HFF-Myc (cell line): ENCODE data around the gene CAPZA1.
A peak's percentile ranks its signal among the peaks of the same experiment; 100 is the strongest.

ENCODE experiments used
- DNase-seq: peaks from one replicate; pipeline ENCODE4 v3.0.0-alpha.2; 2011; ENCODE audit warnings: low read depth; ENCODE audit errors: extremely low read depth
- H3K4me3 ChIP-seq: replicated peaks from 2 replicates; pipeline ENCODE4 v1.5.1; 2011; ENCODE audit warnings: low read depth, mild to moderate bottlenecking, control low read depth, low read length
- CTCF ChIP-seq: IDR thresholded peaks from 2 replicates; pipeline ENCODE4 v1.5.1; 2012; ENCODE audit warnings: mild to moderate bottlenecking, low read depth, low read length, control low read depth; ENCODE audit errors: missing control alignments

The CAPZA1 gene

DNA sequence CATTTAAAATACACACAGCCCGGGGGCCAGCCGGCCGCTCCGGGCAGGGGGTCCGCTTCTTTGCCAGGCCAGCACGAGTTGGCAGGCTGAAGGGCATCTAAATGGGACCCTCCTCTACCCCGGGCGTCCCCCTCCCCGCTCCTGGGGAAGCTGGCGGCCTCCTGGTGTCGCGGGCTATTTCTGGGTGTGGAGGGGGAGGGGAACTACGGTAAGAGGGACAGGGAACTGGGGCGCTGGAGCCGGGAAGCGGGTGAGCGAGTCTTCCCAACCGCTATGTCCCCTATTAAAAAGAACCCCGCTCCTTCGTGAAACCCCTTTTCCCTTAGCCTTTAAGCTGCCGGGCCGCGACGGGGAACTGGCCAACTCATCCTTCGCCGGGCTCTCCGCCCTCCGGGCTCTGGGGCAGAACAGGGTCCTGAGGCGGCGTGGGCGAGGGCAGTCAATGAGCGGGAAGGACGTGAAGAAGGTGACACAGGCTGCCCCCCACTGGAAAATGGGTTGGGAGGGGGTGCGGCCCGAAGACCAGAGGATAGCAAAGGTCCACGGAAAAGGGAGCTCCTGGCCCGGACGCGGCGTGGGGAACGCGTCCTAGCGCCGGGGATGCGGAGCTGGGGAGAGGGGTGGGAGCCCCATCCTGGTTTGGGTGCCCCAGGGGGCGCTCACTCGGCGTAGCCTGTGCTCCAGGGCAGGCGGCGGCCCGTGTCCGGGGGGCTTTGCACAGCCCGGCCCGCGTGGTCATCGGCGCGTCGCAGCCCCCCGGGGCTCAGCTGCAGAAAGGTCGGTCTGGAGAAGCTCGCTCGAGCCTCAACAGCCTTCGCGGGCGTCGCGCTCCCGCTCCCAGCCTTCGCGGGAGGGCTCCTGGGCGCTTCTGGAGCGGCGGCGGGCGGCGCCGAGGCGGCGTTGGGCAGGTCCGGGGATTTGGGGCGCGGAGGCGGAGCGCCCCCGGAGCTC, 95.0 kb downstream of the CAPZA1 start:
- DNase-seq, result no peak
- peak; percentile 4 for TF ChIP-seq CTCF
- peak overlapping the region; percentile 55 for H3K4me3 ChIP-seq

GRCh38 chr1:112715264-112716053, 95.8 kb downstream of the CAPZA1 start, which contains the start of gene PPM1J:
Gene PPM1J, minus strand, starts transcription at chr1:112715332. Its CDS starts 31 bp downstream, at chr1:112715301.
- DNase-seq, result peak; percentile 61
- no peak for TF ChIP-seq CTCF
- peak within 1 kb of the TSS; percentile 55 for H3K4me3 ChIP-seq

DNA sequence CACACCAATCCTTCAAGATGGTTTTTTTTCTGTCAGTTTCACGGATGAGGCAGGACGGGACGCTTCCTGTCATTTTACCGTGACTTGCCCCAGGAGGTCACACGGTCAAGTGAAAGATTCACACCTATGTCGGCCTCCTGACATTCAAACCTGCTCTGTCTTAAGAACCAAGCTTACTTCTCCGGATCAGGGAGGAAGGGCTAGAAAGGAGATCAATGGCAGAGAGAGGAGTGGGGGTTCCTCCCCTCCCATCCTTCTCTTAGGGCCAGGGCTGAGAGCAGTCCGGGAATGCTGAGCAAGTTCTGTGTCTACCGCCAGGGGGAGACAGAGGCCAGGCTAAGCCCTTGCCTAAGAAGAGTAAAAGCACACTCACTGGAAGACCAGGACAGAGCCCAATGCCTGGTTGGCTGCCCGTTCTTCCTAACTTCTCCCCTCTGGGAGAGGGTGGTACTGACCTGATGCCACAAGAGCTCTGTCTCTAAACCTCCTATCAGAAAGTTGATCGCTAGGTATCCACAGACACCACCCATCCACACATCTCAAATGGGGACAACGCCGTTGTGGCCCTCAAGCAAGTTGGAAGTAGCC, 96.6 kb downstream of the CAPZA1 start:
- DNase-seq, result peak; percentile 76
- peak overlapping the region; percentile 55 for H3K4me3 ChIP-seq
- peak; percentile 95 for TF ChIP-seq CTCF

- H3K4me3 ChIP-seq, result no peak overlapping the region
- TF ChIP-seq CTCF, result no peak
- DNase-seq, result no peak
Measured at GRCh38 chr1:112717263-112717873, 97.7 kb downstream of the CAPZA1 start.

DNA sequence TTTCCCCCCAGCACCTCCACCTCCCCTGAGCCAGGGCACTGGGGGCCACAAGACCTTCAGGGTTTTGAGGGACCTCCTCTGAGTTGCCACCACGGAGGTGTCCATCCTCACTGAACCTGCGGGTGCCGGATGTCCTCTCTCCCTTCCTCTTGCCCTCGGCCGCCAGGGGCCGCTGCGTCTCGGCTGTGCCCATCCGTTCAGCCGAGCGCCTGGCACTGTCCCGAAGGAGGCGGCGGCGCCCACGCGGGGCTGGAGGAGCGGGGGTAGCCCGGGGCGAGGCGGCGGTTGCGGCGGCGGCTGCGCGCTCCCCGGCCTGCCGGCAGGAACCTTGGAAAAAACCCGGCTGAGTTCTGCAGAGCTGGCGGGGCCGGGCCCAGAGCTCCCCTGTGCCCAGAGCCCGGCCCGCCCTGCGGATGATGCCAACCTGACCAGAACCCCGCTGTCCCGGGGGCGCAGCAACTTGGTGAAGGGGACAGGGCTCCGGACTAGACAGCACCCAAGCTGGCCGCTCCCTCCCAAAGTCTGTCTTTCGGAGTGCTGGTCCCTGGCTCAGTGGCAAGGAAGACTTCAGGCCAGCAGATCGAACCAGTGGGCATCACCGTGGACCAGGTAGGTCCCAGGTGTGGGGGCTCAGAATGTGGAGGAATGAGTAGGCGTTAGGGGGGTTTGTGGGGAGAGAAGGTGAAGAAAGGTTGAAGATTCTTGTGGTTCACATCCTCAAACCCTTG, 99.2 kb downstream of the CAPZA1 start:
- H3K4me3 ChIP-seq, result peak overlapping the region; percentile 2; the same call in 1 of the 2 replicates
- DNase-seq, result no peak
- TF ChIP-seq CTCF, result peak; percentile 82
